ENCODE data around the gene PIEZO2. TPM values are rescaled to one million over a fixed set of nuclear protein-coding genes. Genes with fewer than 3 reads are reported as not detected.

PIEZO2 gene
- polyA plus RNA-seq, 1 donor (not counting 4 experiments of a cell fraction or from before 2014, with no cell fraction given), result not detected

- Histone ChIP-seq H4K20me1 (ENCODE audit: control insufficient read depth, extremely low read depth, insufficient read depth, low read length) (no peaks in the 10 kb centered on the region), H3K4me1 (ENCODE audit: control insufficient read depth, extremely low read depth, insufficient read depth, low read length) (no peaks in the 10 kb centered on the region), H3K79me2 (ENCODE audit: control insufficient read depth, insufficient read depth, low read length) (no peaks in the 10 kb centered on the region), H3K9ac (ENCODE audit: control insufficient read depth, extremely low read depth, insufficient read depth, low read length) (no peak overlapping the region), H3K27me3 (ENCODE audit: control insufficient read depth, extremely low read depth, insufficient read depth, low read length) (no peaks in the 10 kb centered on the region), H3K4me2 (ENCODE audit: control insufficient read depth, extremely low read depth, insufficient read depth, low read depth, low read length) (no peak overlapping the region), H3K9me1 (ENCODE audit: control insufficient read depth, extremely low read depth, insufficient read depth, low read length) (no peaks in the 10 kb centered on the region), H3K36me3 (ENCODE audit: control insufficient read depth in 2 of 2, extremely low read depth in 1 of 2, insufficient read depth in 2 of 2, low read length in 2 of 2) (no peaks in the 10 kb centered on the region), H3K4me3 (ENCODE audit: control insufficient read depth in 2 of 3, extremely low read depth in 1 of 3, insufficient read depth in 2 of 3, low read depth in 1 of 3, low read length in 3 of 3) (no peak overlapping the region), H2AFZ (ENCODE audit: control insufficient read depth, low read length) (no peak overlapping the region), H3K9me3 (ENCODE audit: control insufficient read depth, low read depth, low read length) (no peaks in the 10 kb centered on the region), H3K27ac (ENCODE audit: control insufficient read depth, insufficient read depth, low read length) (no peak overlapping the region)
- dilution Hi-C loops (cut with MboI; ENCODE audit: extremely low pct_ligation_motif_present, low sequenced_read_pairs), result no loop called here
- FAIRE-seq, result no peak
- DNase-seq (ENCODE audit: low read depth, low spot score), result no peak
- no peak for TF ChIP-seq CTCF (optimal IDR thresholded peaks at IDR 0.05 in 1 of 3, IDR thresholded peaks at IDR 0.05 in 1 of 3, conservative IDR thresholded peaks at IDR 0.05 in 1 of 3; ENCODE audit: extremely low read depth in 1 of 3, insufficient read depth in 2 of 3, low read length in 3 of 3)
- TF ChIP-seq EZH2 (IDR thresholded peaks at IDR 0.05; ENCODE audit: low read length), result no peak
Measured at GRCh38 chr18:10924290-10924689, 225.1 kb downstream of the PIEZO2 start.

GRCh38 chr18:10923551-10924070, 225.8 kb downstream of the PIEZO2 start:
- no peak overlapping the region for H2AFZ ChIP-seq (ENCODE audit: control insufficient read depth, low read length)
- DNase-seq (ENCODE audit: low read depth, low spot score) (no peak), FAIRE-seq (no peak)
- H3K4me2 ChIP-seq (ENCODE audit: control insufficient read depth, extremely low read depth, insufficient read depth, low read depth, low read length), result no peak overlapping the region
- no peaks in the 10 kb centered on the region for H3K4me1 ChIP-seq (ENCODE audit: control insufficient read depth, extremely low read depth, insufficient read depth, low read length)
- TF ChIP-seq EZH2 (IDR thresholded peaks at IDR 0.05; ENCODE audit: low read length), result no peak
- no peak for TF ChIP-seq CTCF (optimal IDR thresholded peaks at IDR 0.05 in 1 of 3, IDR thresholded peaks at IDR 0.05 in 1 of 3, conservative IDR thresholded peaks at IDR 0.05 in 1 of 3; ENCODE audit: extremely low read depth in 1 of 3, insufficient read depth in 2 of 3, low read length in 3 of 3)
- no peaks in the 10 kb centered on the region for H3K36me3 ChIP-seq (ENCODE audit: control insufficient read depth in 2 of 2, extremely low read depth in 1 of 2, insufficient read depth in 2 of 2, low read length in 2 of 2)
- no peaks in the 10 kb centered on the region for H3K9me3 ChIP-seq (ENCODE audit: control insufficient read depth, low read depth, low read length)
- dilution Hi-C loops (cut with MboI; ENCODE audit: extremely low pct_ligation_motif_present, low sequenced_read_pairs), result no loop called here
- no peak overlapping the region for H3K27ac ChIP-seq (ENCODE audit: control insufficient read depth, insufficient read depth, low read length)
- no peaks in the 10 kb centered on the region for H3K27me3 ChIP-seq (ENCODE audit: control insufficient read depth, extremely low read depth, insufficient read depth, low read length)
- H4K20me1 ChIP-seq (ENCODE audit: control insufficient read depth, extremely low read depth, insufficient read depth, low read length), result no peaks in the 10 kb centered on the region
- no peaks in the 10 kb centered on the region for H3K9me1 ChIP-seq (ENCODE audit: control insufficient read depth, extremely low read depth, insufficient read depth, low read length)
- H3K4me3 ChIP-seq (ENCODE audit: control insufficient read depth in 2 of 3, extremely low read depth in 1 of 3, insufficient read depth in 2 of 3, low read depth in 1 of 3, low read length in 3 of 3), result no peak overlapping the region
- no peaks in the 10 kb centered on the region for H3K79me2 ChIP-seq (ENCODE audit: control insufficient read depth, insufficient read depth, low read length)
- no peak overlapping the region for H3K9ac ChIP-seq (ENCODE audit: control insufficient read depth, extremely low read depth, insufficient read depth, low read length)

All from keratinocyte (primary cell).